ENCODE measurements around the gene DNAJA3. TPM values are rescaled to one million over a fixed set of nuclear protein-coding genes. Genes with fewer than 3 reads are reported as not detected.

The DNAJA3 gene
- total RNA-seq, 3 donors from 2014 or later (not counting 1 experiment from before 2014, with no cell fraction given), result 22.1 to 34.2 (median 27.2) TPM

DNA sequence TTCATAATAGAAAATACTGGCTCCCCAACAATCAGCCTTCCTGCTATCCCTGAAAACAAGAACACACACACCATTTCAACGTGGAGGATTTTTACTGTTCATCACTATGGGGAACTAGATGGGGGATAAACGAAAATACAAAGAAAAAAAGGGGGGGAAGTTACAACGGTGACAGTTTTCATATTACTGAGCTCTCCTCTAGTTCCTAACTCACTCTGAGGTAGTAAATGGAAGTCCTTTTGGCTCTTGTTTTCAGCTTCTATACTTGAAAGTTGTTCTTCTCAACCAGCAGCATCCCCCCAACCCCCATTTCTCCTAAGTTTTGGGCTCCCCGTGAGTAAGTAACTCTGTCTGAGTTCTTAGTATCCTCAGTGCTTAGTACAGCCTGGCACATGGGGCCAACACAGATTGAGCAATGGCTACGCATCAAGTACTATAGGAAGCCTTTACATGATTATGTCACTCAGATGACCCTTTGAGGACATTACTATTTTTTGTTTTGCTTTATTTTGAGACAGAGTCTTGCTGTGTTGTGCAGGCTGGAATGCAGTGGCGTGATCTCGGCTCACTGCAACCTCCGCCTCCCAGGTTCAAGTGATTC, 5.1 kb upstream of the DNAJA3 start:
- no peaks in the 10 kb centered on the region for H3K9me3 ChIP-seq (ENCODE audit: control insufficient read depth, insufficient read depth, low read length)
- H3K27ac ChIP-seq (ENCODE audit: low read length), result no peak overlapping the region
- TF ChIP-seq, protein P1, sequence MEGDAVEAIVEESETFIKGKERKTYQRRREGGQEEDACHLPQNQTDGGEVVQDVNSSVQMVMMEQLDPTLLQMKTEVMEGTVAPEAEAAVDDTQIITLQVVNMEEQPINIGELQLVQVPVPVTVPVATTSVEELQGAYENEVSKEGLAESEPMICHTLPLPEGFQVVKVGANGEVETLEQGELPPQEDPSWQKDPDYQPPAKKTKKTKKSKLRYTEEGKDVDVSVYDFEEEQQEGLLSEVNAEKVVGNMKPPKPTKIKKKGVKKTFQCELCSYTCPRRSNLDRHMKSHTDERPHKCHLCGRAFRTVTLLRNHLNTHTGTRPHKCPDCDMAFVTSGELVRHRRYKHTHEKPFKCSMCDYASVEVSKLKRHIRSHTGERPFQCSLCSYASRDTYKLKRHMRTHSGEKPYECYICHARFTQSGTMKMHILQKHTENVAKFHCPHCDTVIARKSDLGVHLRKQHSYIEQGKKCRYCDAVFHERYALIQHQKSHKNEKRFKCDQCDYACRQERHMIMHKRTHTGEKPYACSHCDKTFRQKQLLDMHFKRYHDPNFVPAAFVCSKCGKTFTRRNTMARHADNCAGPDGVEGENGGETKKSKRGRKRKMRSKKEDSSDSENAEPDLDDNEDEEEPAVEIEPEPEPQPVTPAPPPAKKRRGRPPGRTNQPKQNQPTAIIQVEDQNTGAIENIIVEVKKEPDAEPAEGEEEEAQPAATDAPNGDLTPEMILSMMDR (IDR thresholded peaks at IDR 0.05), result no peak
- no peak overlapping the region for H3K4me3 ChIP-seq (ENCODE audit: low read length)
- ATAC-seq (no peak), DNase-seq (no peak)
- no peaks in the 10 kb centered on the region for H3K27me3 ChIP-seq (ENCODE audit: control insufficient read depth, insufficient read depth, low read length)
- no peak overlapping the region for H3K27ac Mint-ChIP-seq
- no peak overlapping the region for H3K4me3 Mint-ChIP-seq
- no peaks in the 10 kb centered on the region for H3K36me3 ChIP-seq (ENCODE audit: control insufficient read depth, insufficient read depth, low read length)
- no peaks in the 10 kb centered on the region for H3K9me3 Mint-ChIP-seq
- intact Hi-C loops (cut with micrococcal nuclease), result no loop called here
- H3K36me3 Mint-ChIP-seq, result no peaks in the 10 kb centered on the region
- H3K4me1 ChIP-seq (ENCODE audit: control insufficient read depth, insufficient read depth, low read length), result peaks cover 17% of the 10 kb centered on the region
- 77% methylated on average over 6 of the region's 8 CpGs for WGBS (ENCODE audit: insufficient coverage)
- H3K27me3 Mint-ChIP-seq (ENCODE audit: low read depth in 2 of 2), result no peaks in the 10 kb centered on the region
- H3K4me1 Mint-ChIP-seq, result peaks cover 7 to 17% of the 10 kb centered on the region in 2 donors

DNA sequence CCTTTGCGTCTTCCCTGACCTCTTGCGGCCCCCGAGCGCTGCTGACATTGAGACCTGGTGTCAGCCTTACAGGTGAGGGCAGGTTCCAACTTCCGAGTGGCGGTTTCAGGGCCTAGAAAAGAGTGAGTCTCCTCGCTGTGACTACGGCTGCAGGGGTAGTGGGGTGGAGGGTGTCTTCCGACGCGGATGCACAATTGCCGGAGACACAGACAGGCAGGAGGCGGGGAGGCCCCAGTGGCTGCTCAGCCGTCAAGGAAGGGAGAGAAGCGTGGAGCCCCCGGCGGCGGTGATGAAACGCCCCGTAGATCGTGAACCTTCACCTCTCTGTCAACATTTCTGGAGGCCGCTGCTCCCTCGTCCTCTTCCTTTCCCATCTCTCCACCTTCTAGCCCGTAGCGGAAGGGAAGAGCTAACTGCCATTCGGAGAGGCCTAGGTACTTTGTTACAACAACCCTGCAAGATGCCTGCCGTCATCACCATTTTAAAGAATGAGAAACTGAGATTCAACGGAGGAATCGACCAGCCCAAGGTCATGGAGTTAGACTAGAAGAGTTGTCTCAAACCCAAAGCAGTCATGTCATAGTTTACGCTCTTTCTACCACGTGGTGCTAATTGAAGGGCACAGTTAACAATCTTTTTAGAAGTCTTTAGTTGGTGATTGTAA, 485 bp downstream of the DNAJA3 start:
- Histone ChIP-seq H3K27me3 (ENCODE audit: control insufficient read depth, insufficient read depth, low read length) (no peaks in the 10 kb centered on the region), H3K27ac (ENCODE audit: low read length) (peak overlapping the region; percentile 96), H3K36me3 (ENCODE audit: control insufficient read depth, insufficient read depth, low read length) (peaks cover 5% of the 10 kb centered on the region), H3K4me3 (ENCODE audit: low read length) (peak overlapping the region; percentile 80), H3K4me1 (ENCODE audit: control insufficient read depth, insufficient read depth, low read length) (peaks cover 16% of the 10 kb centered on the region), H3K9me3 (ENCODE audit: control insufficient read depth, insufficient read depth, low read length) (no peaks in the 10 kb centered on the region)
- no peaks in the 10 kb centered on the region for H3K36me3 Mint-ChIP-seq
- peaks cover 23 to 32% of the 10 kb centered on the region in 2 donors for H3K4me1 Mint-ChIP-seq
- intact Hi-C loops (cut with micrococcal nuclease), result loop anchor here (5.0 kb wide), 2 partner anchors 51 to 111 kb away; partner anchors contain the start of genes CDIP1 and HMOX2
- WGBS (ENCODE audit: insufficient coverage), result 3% methylated on average over 30 of the region's 31 CpGs
- no peaks in the 10 kb centered on the region for H3K9me3 Mint-ChIP-seq
- H3K27me3 Mint-ChIP-seq (ENCODE audit: low read depth in 2 of 2), result no peaks in the 10 kb centered on the region
- H3K4me3 Mint-ChIP-seq, result peak overlapping the region; percentile 94
- DNase-seq (no peak), ATAC-seq (peak; percentile 9 to 29 (median 19))
- H3K27ac Mint-ChIP-seq, result peak overlapping the region; percentile 98 to 99
- TF ChIP-seq, protein P1 (IDR thresholded peaks at IDR 0.05), result no peak

DNA sequence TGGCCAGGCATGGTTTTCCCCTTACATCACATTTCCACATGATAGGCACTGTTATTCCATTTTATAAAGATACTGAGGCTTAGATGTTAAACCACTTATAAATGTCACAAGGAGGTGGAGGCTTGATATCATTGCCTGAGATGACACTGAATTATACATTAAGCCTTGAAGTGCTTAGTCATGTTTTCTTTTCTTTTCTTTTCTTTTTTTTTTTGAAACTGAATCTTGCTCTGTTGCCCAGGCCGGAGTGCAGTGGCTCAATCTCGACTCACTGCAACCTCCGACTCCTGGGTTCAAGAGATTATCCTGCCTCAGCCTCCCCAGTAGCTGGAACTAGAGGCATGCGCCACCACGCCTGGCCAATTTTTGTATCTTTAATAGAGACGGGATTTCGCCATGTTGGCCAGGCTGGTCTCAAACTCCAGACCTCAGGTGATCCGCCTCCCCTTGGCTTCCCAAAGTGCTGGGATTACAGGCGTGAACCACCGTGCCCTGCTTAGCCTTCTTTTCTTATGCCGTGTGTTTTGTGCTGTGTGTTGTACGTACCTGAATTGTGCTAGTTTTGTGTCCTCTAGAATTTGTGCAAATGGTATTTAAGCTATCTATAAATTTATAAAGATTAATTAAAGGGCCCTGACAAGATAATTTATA, 1.2 kb downstream of the DNAJA3 start:
- Histone ChIP-seq H3K9me3 (ENCODE audit: control insufficient read depth, insufficient read depth, low read length) (no peaks in the 10 kb centered on the region), H3K4me1 (ENCODE audit: control insufficient read depth, insufficient read depth, low read length) (peaks cover 16% of the 10 kb centered on the region), H3K27me3 (ENCODE audit: control insufficient read depth, insufficient read depth, low read length) (no peaks in the 10 kb centered on the region), H3K27ac (ENCODE audit: low read length) (peak overlapping the region; percentile 96), H3K4me3 (ENCODE audit: low read length) (no peak overlapping the region), H3K36me3 (ENCODE audit: control insufficient read depth, insufficient read depth, low read length) (peaks cover 9% of the 10 kb centered on the region)
- WGBS (ENCODE audit: insufficient coverage), result 91% methylated on average over 10 of the region's 12 CpGs
- TF ChIP-seq, protein P1 (IDR thresholded peaks at IDR 0.05), result no peak
- Mint-ChIP-seq H3K9me3 (no peaks in the 10 kb centered on the region), H3K27me3 (ENCODE audit: low read depth in 2 of 2) (no peaks in the 10 kb centered on the region), H3K4me3 (peak overlapping the region; percentile 94), H3K4me1 (peaks cover 27 to 32% of the 10 kb centered on the region in 2 donors), H3K36me3 (no peaks in the 10 kb centered on the region), H3K27ac (peak overlapping the region; percentile 98 to 99)
- DNase-seq (no peak), ATAC-seq (no peak)
- intact Hi-C loops (cut with micrococcal nuclease), result loop anchor here (5.0 kb wide), 2 partner anchors 50 to 110 kb away; partner anchors contain the start of genes CDIP1 and HMOX2
